Uterus (tissue), 4 donors: ENCODE results near the gene ZMYND11. TPM values are rescaled to one million over a fixed set of nuclear protein-coding genes. Genes with fewer than 3 reads are reported as not detected.
"Not testable (repeated sequence)": the region's sequence is repeated elsewhere in the genome, so short reads cannot be mapped to it uniquely, and the experiment has no call there.

Experiments used
- DNase-seq, 2 donors: peaks; one replicate each; pipeline ENCODE4 v3.0.0-alpha.2; 2019 to 2020
- H3K27ac ChIP-seq, 2 donors: fragments of 200-600 bp; sonication (generic); 1 replicate in 1 of 2; 2 replicates in 1 of 2; pipeline ENCODE4 v1.5.1; 2016 to 2018
- H3K27me3 ChIP-seq, 2 donors: fragments of 200-600 bp; sonication (generic); one replicate each; pipeline ENCODE4 v1.5.1; 2018 to 2019; ENCODE audit warnings: control low read depth in 1 of 2
- H3K36me3 ChIP-seq, 2 donors: fragments of 200-600 bp; sonication (generic); one replicate each; pipeline ENCODE4 v1.5.1; 2019; ENCODE audit warnings: control low read depth in 1 of 2
- H3K4me1 ChIP-seq, 2 donors: fragments of 200-600 bp; sonication (generic); one replicate each; pipeline ENCODE4 v1.5.1; 2018 to 2019; ENCODE audit warnings: control low read depth in 1 of 2
- H3K4me3 ChIP-seq, 2 donors: fragments of 200-600 bp; sonication (generic); 1 replicate in 1 of 2; 2 replicates in 1 of 2; pipeline ENCODE4 v1.5.1; 2018 to 2019; ENCODE audit warnings: mild to moderate bottlenecking in 1 of 2
- H3K9me3 ChIP-seq, 2 donors: fragments of 200-600 bp; sonication (generic); one replicate each; pipeline ENCODE4 v1.5.1; 2019; ENCODE audit warnings: control low read depth in 1 of 2
- CTCF ChIP-seq, 4 experiments: fragments of 200-600 bp in 2 of 4; fragments of 450-650 bp in 2 of 4; sonication (generic) in 2 of 4; IDR thresholded peaks; one replicate each; pipeline ENCODE4 v1.5.1; 2016 to 2019; ENCODE audit warnings: antibody characterized with exemption in 4 of 4, mild to moderate bottlenecking in 2 of 4, moderate library complexity in 1 of 4
- POLR2A ChIP-seq, 2 donors: fragments of 450-650 bp; IDR thresholded peaks; one replicate each; pipeline ENCODE4 v1.6.1; 2016; ENCODE audit warnings: antibody characterized with exemption in 2 of 2, mild to moderate bottlenecking in 1 of 2, moderate library complexity in 1 of 2
- intact Hi-C: fragments of 100-400 bp; cut with DNase I; formaldehyde crosslinking; loops from one replicate; pipeline ENCODE4 v1.15.1; 2023; ENCODE audit warnings: low total_unique reads
- small RNA-seq: library from RNA; depleted of rRNA; stranded (forward); fragments of <200 nt; gene quantifications from one replicate; pipeline ENCODE3, GENCODE V24; 2016
- total RNA-seq, 4 donors: library from RNA; depleted of rRNA in 3 of 4; stranded (reverse); fragments of >200 nt in 3 of 4; gene quantifications; one replicate each; pipeline versions ENCODE4 v1.1.0 to v1.2.4, GENCODE V29; 2014 to 2023
- donor health status: DM: yes; HTN: yes; CAD: no.

The ZMYND11 gene
- total RNA-seq, 4 donors from 2014 or later, result 54.1 to 122 (median 104) TPM

- no peak overlapping the region for H3K4me3 ChIP-seq
- no peak overlapping the region for H3K27ac ChIP-seq
- no peaks in the 10 kb centered on the region for H3K36me3 ChIP-seq
- intact Hi-C loops, result no loop called here
- no peak for DNase-seq
- no peaks in the 10 kb centered on the region for H3K9me3 ChIP-seq
- H3K27me3 ChIP-seq, result no peaks in the 10 kb centered on the region
- TF ChIP-seq POLR2A (IDR thresholded peaks at IDR 0.05), result no peak
- TF ChIP-seq CTCF (IDR thresholded peaks at IDR 0.05), result no peak
- H3K4me1 ChIP-seq, result no peaks in the 10 kb centered on the region
Observed at GRCh38 chr10:299969-300368, 164.7 kb downstream of the ZMYND11 start.

GRCh38 chr10:300580-300979, 165.3 kb downstream of the ZMYND11 start:
- H3K36me3 ChIP-seq, DNase-seq, H3K4me1 ChIP-seq, H3K27ac ChIP-seq, H3K27me3 ChIP-seq, intact Hi-C loops, H3K4me3 ChIP-seq, H3K9me3 ChIP-seq: not testable (repeated sequence)

GRCh38 chr10:301536-301935, 166.3 kb downstream of the ZMYND11 start:
- DNase-seq, result no peak
- H3K27ac ChIP-seq, result no peak overlapping the region
- intact Hi-C loops, result no loop called here
- H3K36me3 ChIP-seq, result no peaks in the 10 kb centered on the region
- no peak overlapping the region for H3K4me3 ChIP-seq
- H3K4me1 ChIP-seq, result no peaks in the 10 kb centered on the region
- TF ChIP-seq POLR2A (IDR thresholded peaks at IDR 0.05), result no peak
- no peak for TF ChIP-seq CTCF (IDR thresholded peaks at IDR 0.05)
- H3K9me3 ChIP-seq, result no peaks in the 10 kb centered on the region
- no peaks in the 10 kb centered on the region for H3K27me3 ChIP-seq

Small RNA genes within 50 kb of the gene (small RNA-seq; reads per million reads assigned to genes)
- not detected for gene RNA5SP297
- 2.2 reads per million, percentile 76 among the genes with 10 or more reads in this experiment for gene RNA5SP298

Other genes starting within 250 kb of the ZMYND11 start
- not detected for gene TUBB8, start 86.2 kb upstream of the ZMYND11 start, total RNA-seq